ENCODE results near the gene KCNN2. TPM values are rescaled to one million over a fixed set of nuclear protein-coding genes. Genes with fewer than 3 reads are reported as not detected.
A peak's percentile ranks its signal among the peaks of the same experiment; 100 is the strongest.

Gene KCNN2
- total RNA-seq: under 1 TPM in 1 of 4 donors, not detected in 3; 0.40 TPM

- Histone ChIP-seq H3K4me3 (peak within 1 kb of the TSS; percentile 10 to 63 (median 37)), H3K36me3 (no peaks in the 10 kb centered on the region), H3K4me1 (peaks cover 0 to 37% (median 0%) of the 10 kb centered on the region in 4 donors), H3K9me3 (no peaks in the 10 kb centered on the region), H3K27me3 (peaks cover 0 to 35% of the 10 kb centered on the region in 2 donors), H3K27ac (no peak within 1 kb of the TSS)
- DNase-seq: peak in 2 of 3 donors; percentile 58 to 71
- TF ChIP-seq CTCF (IDR thresholded peaks at IDR 0.05): no peak
- TF ChIP-seq POLR2A (IDR thresholded peaks at IDR 0.05): no peak
These were observed at the start of gene KCNN2 for GRCh38 chr5:114361724-114362196. Gene KCNN2 (plus strand): TSS chr5:114362070. CDS start chr5:114362140, 70 bp downstream.

GRCh38 chr5:114312658-114313057, 49.2 kb upstream of the KCNN2 start:
- Histone ChIP-seq H3K4me1 (no peaks in the 10 kb centered on the region), H3K4me3 (no peak overlapping the region), H3K27ac (no peak overlapping the region), H3K36me3 (no peaks in the 10 kb centered on the region), H3K27me3 (no peaks in the 10 kb centered on the region), H3K9me3 (no peaks in the 10 kb centered on the region)
- no peak for DNase-seq
- TF ChIP-seq POLR2A (IDR thresholded peaks at IDR 0.05) (no peak), CTCF (IDR thresholded peaks at IDR 0.05) (no peak)

DNA sequence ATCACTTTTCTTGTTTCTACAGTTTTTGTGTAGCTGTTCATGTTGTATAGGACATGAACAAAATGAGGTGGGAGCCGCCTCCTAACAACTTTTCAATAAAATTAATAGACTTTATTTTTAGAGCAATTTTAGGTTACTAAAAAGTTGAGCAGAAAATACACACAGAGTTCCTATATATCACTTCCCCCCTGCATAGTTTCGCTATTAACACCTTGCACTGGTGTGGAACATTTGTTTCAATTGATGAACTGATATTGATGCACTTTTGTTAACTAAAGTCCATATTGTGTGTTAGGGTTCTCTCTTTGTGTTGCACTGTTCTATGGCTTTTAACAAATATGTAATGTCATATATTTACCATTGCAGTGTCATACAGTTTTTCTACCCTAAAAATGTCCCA, 47.8 kb upstream of the KCNN2 start:
- TF ChIP-seq POLR2A (IDR thresholded peaks at IDR 0.05): no peak
- no peak for TF ChIP-seq CTCF (IDR thresholded peaks at IDR 0.05)
- H3K4me3 ChIP-seq: no peak overlapping the region
- H3K27me3 ChIP-seq: no peaks in the 10 kb centered on the region
- no peak for DNase-seq
- no peaks in the 10 kb centered on the region for H3K4me1 ChIP-seq
- no peaks in the 10 kb centered on the region for H3K36me3 ChIP-seq
- H3K9me3 ChIP-seq: no peaks in the 10 kb centered on the region
- H3K27ac ChIP-seq: no peak overlapping the region

DNA sequence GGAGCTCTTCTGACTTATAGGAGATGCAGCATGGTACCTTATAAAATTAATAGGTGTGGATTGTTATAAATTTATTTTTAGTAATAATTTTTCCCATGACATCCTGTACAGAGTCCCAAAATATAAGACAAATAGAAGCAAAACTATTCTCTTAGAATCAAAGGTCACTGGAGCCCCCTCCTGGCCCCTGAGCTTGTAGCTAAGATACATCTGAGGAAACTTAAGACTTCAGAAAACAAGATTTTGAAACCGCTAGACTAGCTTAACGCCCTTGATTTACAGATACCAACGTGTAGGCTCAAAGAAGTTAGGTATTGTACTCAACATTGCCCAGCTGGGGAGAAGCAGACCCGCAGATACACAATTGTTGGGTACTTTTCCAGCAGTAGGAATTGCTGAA, 45.7 kb upstream of the KCNN2 start:
- H3K9me3 ChIP-seq: no peaks in the 10 kb centered on the region
- H3K27me3 ChIP-seq: no peaks in the 10 kb centered on the region
- H3K4me1 ChIP-seq: no peaks in the 10 kb centered on the region
- TF ChIP-seq CTCF (IDR thresholded peaks at IDR 0.05): no peak
- TF ChIP-seq POLR2A (IDR thresholded peaks at IDR 0.05): no peak
- no peak for DNase-seq
- no peak overlapping the region for H3K4me3 ChIP-seq
- no peak overlapping the region for H3K27ac ChIP-seq
- no peaks in the 10 kb centered on the region for H3K36me3 ChIP-seq

- no peak for DNase-seq
These were observed 44.1 kb upstream of the KCNN2 start for GRCh38 chr5:114317751-114318150.

More at GRCh38 chr5:114317751-114318150, 44.1 kb upstream of the KCNN2 start:
- Histone ChIP-seq H3K9me3 (no peaks in the 10 kb centered on the region), H3K27ac (no peak overlapping the region), H3K36me3 (no peaks in the 10 kb centered on the region), H3K4me1 (no peaks in the 10 kb centered on the region), H3K27me3 (no peaks in the 10 kb centered on the region), H3K4me3 (no peak overlapping the region)
- no peak for TF ChIP-seq POLR2A (IDR thresholded peaks at IDR 0.05)
- no peak for TF ChIP-seq CTCF (IDR thresholded peaks at IDR 0.05)
